BLaER1 treated with 17β-estradiol and CSF1 and Interleukin-3, amounts not matched to agents 10 nM and 100 nM (cell line): ENCODE results near the gene ARSG.
"Not testable (repeated sequence)": the region's sequence is repeated elsewhere in the genome, so short reads cannot be mapped to it uniquely, and the experiment has no call there.

ENCODE experiments used
- H3K27ac ChIP-seq, 11 experiments: shearing (Covaris generic); formaldehyde crosslinking; 2 replicates each; pipeline ENCODE4 v1.8.1; 2022
- H3K27me3 ChIP-seq, 11 experiments: shearing (Covaris generic); formaldehyde crosslinking; 2 replicates each; pipeline ENCODE4 v1.8.1; 2022
- H3K36me3 ChIP-seq, 11 experiments: shearing (Covaris generic); formaldehyde crosslinking; 2 replicates each; pipeline ENCODE4 v1.8.1; 2022
- H3K4me1 ChIP-seq, 10 experiments: shearing (Covaris generic); formaldehyde crosslinking; 2 replicates each; pipeline ENCODE4 v1.8.1; 2022
- H3K4me2 ChIP-seq, 11 experiments: shearing (Covaris generic); formaldehyde crosslinking; 2 replicates each; pipeline ENCODE4 v1.8.1; 2022
- H3K4me3 ChIP-seq, 10 experiments: shearing (Covaris generic); formaldehyde crosslinking; 2 replicates each; pipeline ENCODE4 v1.8.1; 2022
- H3K9ac ChIP-seq, 11 experiments: shearing (Covaris generic); formaldehyde crosslinking; 2 replicates each; pipeline ENCODE4 v1.8.1; 2022
- H3K9me3 ChIP-seq, 11 experiments: shearing (Covaris generic); formaldehyde crosslinking; replicated peaks in 1 of 11; 2 replicates each; pipeline ENCODE4 v1.8.1; 2022
- H4K20me1 ChIP-seq, 11 experiments: shearing (Covaris generic); formaldehyde crosslinking; 2 replicates each; pipeline ENCODE4 v1.8.1; 2022
- Cebpa-rat ChIP-seq, 11 experiments: shearing (Covaris generic); IDR thresholded peaks; 2 replicates each; pipeline ENCODE4 v1.8.1; 2022

Gene ARSG

DNA sequence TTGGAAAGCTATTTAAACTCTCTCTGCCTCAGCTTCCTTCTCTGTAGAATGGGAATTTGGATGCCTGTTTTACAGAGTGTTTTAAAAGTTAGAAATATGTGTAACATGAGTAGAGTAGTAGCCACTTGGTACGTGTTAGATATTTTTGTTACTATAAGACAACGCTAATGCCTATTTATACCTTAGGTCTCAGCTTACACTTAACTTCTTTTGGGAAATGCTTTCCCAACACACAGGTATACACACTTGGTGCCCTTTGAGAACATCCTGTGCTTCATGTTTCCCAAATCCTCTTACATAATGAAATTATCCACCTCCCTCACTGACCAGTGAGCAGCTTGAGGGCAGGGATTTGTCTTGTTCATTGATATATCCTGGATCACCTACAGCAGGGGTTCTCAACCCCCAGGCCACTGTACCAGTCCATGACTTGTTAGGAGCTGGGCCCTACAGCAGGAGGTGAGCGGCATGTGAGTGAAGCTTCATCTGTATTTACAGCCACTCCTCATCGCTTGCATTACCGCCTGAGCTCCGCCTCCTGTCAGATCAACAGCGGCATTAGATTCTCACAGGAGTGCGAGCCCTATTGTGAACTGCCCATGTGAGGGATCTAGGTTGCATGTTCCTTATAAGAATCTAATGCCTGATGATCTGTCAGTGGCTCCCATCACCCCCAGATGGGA lies 33.5 kb downstream of the ARSG start:
- H3K4me3 ChIP-seq: no peak overlapping the region
- H3K9ac ChIP-seq: no peak overlapping the region
- no peaks in the 10 kb centered on the region for H3K27me3 ChIP-seq
- H3K9me3 ChIP-seq: peaks cover 11 to 39% (median 25%) of the 10 kb centered on the region in 11 experiments
- no peaks in the 10 kb centered on the region for H4K20me1 ChIP-seq
- peak overlapping the region in 2 of 11 experiments; percentile 16 to 33; a peak in 4 of 22 replicates for H3K4me2 ChIP-seq
- no peak overlapping the region for H3K27ac ChIP-seq
- H3K4me1 ChIP-seq: peaks cover 4 to 21% (median 11%) of the 10 kb centered on the region in 10 experiments
- no peak for TF ChIP-seq Cebpa-rat (IDR thresholded peaks at IDR 0.05)
- H3K36me3 ChIP-seq: peaks cover 0 to 9% (median 0%) of the 10 kb centered on the region in 11 experiments; a peak in 1 of 22 replicates

DNA sequence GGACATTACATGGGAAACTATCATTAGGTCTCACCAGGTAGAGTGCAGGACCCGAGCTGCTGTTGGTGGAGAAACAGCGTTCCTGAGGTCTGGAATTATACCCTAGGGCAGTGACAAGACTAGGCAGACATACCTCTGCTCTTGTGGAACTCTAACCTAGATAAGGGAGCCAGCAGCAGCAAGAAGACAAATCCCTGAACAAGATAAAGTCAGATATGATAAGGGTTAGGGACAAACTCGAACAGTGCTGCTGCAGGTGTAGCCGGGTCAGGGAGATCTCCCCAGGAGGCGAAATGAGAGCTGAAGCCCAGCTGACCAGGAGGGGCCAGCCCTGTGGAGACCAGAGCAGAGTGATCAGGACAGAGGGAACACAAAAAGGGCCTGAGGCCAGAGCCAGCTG lies 34.7 kb downstream of the ARSG start:
- Histone ChIP-seq H3K9ac (no peak overlapping the region), H3K9me3 (peaks cover 23 to 51% (median 37%) of the 10 kb centered on the region in 11 experiments), H3K36me3 (peaks cover 0 to 9% (median 0%) of the 10 kb centered on the region in 11 experiments; a peak in 1 of 22 replicates), H4K20me1 (no peaks in the 10 kb centered on the region), H3K4me3 (no peak overlapping the region), H3K4me2 (no peak overlapping the region), H3K27me3 (no peaks in the 10 kb centered on the region), H3K4me1 (peaks cover 0 to 10% (median 2%) of the 10 kb centered on the region in 10 experiments; a peak in 7 of 20 replicates), H3K27ac (no peak overlapping the region)
- TF ChIP-seq Cebpa-rat (IDR thresholded peaks at IDR 0.05): no peak

DNA sequence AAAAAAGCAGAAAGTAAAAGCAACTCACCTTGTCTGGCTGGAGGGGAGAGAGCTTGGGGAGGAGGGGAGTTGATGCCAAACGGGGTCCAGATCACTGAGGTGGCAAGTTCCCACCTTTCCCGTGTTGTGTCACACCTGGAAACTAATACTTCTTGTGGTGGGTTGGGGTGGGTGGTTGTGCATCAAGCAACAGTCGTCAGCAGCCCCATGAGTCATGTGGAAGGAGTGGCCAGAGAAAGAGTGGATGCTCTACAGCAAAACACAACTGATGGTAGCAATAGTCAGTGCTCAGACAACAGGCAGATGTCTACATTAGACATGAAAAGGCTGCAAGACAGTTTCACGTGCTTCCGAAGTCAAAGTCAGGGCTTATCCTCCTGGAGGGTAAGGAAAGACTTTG lies 35.4 kb downstream of the ARSG start:
- Histone ChIP-seq H3K4me3 (no peak overlapping the region), H3K27me3 (no peaks in the 10 kb centered on the region), H3K9ac (no peak overlapping the region), H3K4me1 (peaks cover 0 to 10% (median 2%) of the 10 kb centered on the region in 10 experiments; a peak in 7 of 20 replicates), H3K4me2 (no peak overlapping the region; a peak in 1 of 22 replicates), H4K20me1 (no peaks in the 10 kb centered on the region), H3K27ac (no peak overlapping the region), H3K9me3 (peaks cover 30 to 58% (median 44%) of the 10 kb centered on the region in 11 experiments), H3K36me3 (peaks cover 0 to 9% (median 0%) of the 10 kb centered on the region in 11 experiments; a peak in 1 of 22 replicates)
- TF ChIP-seq Cebpa-rat (IDR thresholded peaks at IDR 0.05): no peak

DNA sequence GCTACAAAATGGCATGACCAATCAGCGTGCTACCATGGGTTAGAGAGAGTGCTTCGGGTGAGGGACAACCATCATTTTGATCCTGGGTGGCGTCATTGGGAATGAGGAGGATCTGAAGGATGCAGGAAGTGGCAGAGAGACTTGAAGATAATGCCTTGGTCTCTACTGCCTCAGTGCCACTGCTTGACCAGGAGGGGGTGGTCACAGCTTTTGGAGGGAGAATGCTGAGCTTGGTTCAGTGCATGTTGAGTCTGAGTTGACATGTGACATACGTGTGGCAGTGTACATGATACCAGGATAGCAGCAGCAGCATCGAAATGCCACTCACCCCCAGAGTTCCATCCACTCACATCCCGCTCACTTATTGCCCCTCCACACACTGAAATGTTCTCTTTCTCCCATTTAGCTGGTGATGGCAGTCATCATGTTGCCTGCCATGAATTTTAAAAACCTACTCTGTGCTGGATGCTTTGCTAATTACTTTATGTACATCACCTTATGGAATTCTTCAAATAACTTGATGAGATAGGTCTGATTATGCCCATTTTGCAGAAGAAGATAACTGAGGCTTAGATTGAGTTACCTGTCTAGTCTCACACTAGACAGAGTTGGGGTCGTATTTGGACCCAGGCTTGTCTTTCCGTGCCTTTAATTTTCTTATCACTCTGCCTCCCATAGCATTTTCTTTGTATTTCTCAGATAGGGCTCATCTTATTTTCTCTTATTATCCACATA lies 36.7 kb downstream of the ARSG start:
- Histone ChIP-seq H3K27me3 (no peaks in the 10 kb centered on the region), H3K9ac (no peak overlapping the region), H3K36me3 (peaks cover 0 to 9% (median 0%) of the 10 kb centered on the region in 11 experiments; a peak in 1 of 22 replicates), H3K9me3 (peaks cover 43 to 71% (median 57%) of the 10 kb centered on the region in 11 experiments), H3K4me3 (no peak overlapping the region), H3K4me1 (peaks cover 0 to 10% (median 2%) of the 10 kb centered on the region in 10 experiments; a peak in 7 of 20 replicates), H3K27ac (no peak overlapping the region), H4K20me1 (no peaks in the 10 kb centered on the region), H3K4me2 (no peak overlapping the region)
- TF ChIP-seq Cebpa-rat (IDR thresholded peaks at IDR 0.05): no peak

DNA sequence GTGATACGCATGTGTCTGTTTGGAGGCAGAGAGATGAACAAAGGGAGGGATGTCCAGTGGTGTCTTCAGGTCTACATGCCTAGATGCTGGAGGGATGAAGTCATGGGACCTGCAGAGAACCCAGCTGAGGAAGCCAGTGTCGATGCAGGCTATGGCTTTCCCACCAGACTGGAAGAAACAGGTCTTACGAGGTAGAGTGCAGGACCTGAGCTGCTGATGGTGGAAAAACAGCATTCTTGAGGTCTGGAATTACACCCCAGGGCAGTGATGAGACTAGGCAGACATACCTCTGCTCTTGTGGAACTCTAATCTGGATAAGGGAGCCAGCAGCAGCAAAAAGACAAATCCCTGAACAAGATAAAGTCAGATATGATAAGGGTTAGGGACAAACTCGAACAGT lies 37.4 kb downstream of the ARSG start:
- Histone ChIP-seq H3K4me2 (no peak overlapping the region), H3K36me3 (peaks cover 0 to 10% (median 0%) of the 10 kb centered on the region in 11 experiments; a peak in 2 of 22 replicates), H3K9ac (no peak overlapping the region), H3K9me3 (peaks cover 47 to 74% (median 62%) of the 10 kb centered on the region in 11 experiments), H3K27ac (no peak overlapping the region), H3K4me3 (no peak overlapping the region), H3K4me1 (peaks cover 0 to 9% (median 2%) of the 10 kb centered on the region in 10 experiments; a peak in 7 of 20 replicates), H3K27me3 (no peaks in the 10 kb centered on the region), H4K20me1 (no peaks in the 10 kb centered on the region)
- no peak for TF ChIP-seq Cebpa-rat (IDR thresholded peaks at IDR 0.05)

DNA sequence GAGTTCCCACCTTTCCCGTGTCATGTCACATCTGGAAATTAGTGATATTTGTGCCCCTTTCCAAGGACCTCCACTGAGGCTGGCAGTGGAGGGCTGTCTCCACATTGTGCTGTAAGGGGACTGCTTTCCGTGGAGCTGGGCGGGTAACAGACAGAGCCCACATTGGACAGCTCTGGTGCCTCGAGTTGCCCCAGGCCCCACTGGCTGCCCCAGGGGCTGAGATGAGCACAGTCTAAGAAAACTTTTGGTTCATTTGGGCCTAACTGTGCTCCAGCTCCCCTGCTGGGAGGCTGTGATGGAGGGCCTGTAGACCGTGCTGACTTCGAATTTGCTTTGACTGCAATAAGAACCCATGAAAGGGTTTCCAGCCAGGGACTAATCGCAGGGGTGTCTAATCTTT lies 38.0 kb downstream of the ARSG start:
- H3K9ac ChIP-seq: no peak overlapping the region
- no peaks in the 10 kb centered on the region for H3K27me3 ChIP-seq
- peaks cover 0 to 6% (median under 1%) of the 10 kb centered on the region in 10 experiments; a peak in 7 of 20 replicates for H3K4me1 ChIP-seq
- TF ChIP-seq Cebpa-rat (IDR thresholded peaks at IDR 0.05): no peak
- no peak overlapping the region; a peak in 1 of 22 replicates for H3K27ac ChIP-seq
- H3K9me3 ChIP-seq: peaks cover 51 to 74% (median 67%) of the 10 kb centered on the region in 11 experiments
- H3K4me3 ChIP-seq: no peak overlapping the region
- no peaks in the 10 kb centered on the region for H4K20me1 ChIP-seq
- no peak overlapping the region for H3K4me2 ChIP-seq
- peaks cover 0 to 10% (median 0%) of the 10 kb centered on the region in 11 experiments; a peak in 3 of 22 replicates for H3K36me3 ChIP-seq

DNA sequence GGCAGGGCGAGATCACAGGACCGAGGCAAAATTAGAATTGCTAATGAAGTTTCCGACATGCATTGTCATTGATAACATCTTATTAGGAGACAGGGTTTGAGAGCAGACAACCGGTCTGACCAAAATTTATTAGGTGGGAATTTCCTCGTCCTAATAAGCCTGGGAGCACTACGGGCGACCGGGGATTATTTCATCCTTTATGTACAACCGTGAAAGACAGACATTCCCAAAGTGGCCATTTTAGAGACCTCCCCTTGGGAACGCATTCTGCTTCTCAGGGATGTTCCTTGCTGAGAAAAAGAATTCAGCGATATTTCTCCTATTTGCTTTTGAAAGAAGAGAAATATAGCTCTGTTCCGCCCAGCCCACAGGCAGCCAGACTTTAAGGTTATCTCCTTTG lies 40.6 kb downstream of the ARSG start:
- peaks cover 50 to 75% (median 62%) of the 10 kb centered on the region in 11 experiments for H3K9me3 ChIP-seq
- not testable (repeated sequence) for H3K27me3 ChIP-seq

DNA sequence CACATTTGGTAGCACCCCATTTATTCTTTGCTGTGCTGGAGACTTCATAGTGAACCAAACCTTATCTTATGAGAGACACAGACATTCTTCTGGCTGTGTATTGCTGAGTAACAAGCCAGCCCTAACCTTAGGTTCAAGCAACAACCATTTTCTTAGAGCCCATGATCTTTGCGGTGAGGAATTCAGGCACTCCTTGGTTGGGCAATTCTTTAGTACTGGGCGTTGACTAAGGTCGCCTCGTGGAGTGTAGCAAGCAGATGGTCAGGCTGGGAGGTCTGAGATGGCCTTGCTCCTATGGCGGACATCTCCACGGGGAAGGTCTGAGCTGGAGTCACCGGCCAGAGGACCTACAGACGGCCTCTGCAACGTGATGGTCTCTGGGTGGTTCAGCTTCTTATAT lies 43.1 kb downstream of the ARSG start:
- Histone ChIP-seq H3K27me3 (no peaks in the 10 kb centered on the region), H3K9me3 (peaks cover 50 to 62% (median 57%) of the 10 kb centered on the region in 11 experiments), H3K36me3 (peaks cover 0 to 7% (median 0%) of the 10 kb centered on the region in 11 experiments; a peak in 3 of 22 replicates), H3K27ac (no peak overlapping the region), H3K4me3 (no peak overlapping the region), H3K4me1 (no peaks in the 10 kb centered on the region), H3K4me2 (no peak overlapping the region), H4K20me1 (no peaks in the 10 kb centered on the region), H3K9ac (no peak overlapping the region)
- no peak for TF ChIP-seq Cebpa-rat (IDR thresholded peaks at IDR 0.05)

More for the DNA sequence above, 40.6 kb downstream of the ARSG start:
- not testable (repeated sequence) for H3K4me2 ChIP-seq, H3K9ac ChIP-seq, H3K4me1 ChIP-seq, H3K27ac ChIP-seq, H4K20me1 ChIP-seq, H3K36me3 ChIP-seq, H3K4me3 ChIP-seq

DNA sequence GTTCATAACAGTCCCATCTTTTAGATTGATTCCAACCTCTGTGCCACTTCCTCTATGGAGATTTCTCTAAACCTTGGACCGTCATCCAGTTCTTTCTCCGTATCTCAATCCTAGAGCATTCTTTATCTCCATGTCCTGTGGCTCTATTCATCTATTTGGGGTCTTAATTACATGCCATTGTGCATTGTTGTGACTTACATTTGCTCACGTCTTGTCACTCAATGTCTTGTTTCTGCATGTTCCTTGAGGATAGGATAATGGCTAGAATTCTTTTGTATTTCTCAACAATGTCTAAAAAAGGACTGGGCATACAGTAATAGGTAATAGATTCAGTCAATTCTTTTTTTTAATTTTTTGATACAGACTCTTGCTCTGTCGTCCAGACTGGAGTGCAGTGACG lies 50.2 kb downstream of the ARSG start:
- Histone ChIP-seq H3K27ac (no peak overlapping the region), H3K36me3 (no peaks in the 10 kb centered on the region), H3K27me3 (peaks cover 0 to 11% (median 0%) of the 10 kb centered on the region in 11 experiments; a peak in 2 of 22 replicates), H3K4me3 (no peak overlapping the region), H3K4me1 (peaks cover 34 to 55% (median 44%) of the 10 kb centered on the region in 10 experiments), H4K20me1 (no peaks in the 10 kb centered on the region), H3K9ac (no peak overlapping the region), H3K4me2 (peak overlapping the region in 3 of 11 experiments; percentile 10 to 28 (median 10); a peak in 3 of 22 replicates), H3K9me3 (no peaks in the 10 kb centered on the region)
- TF ChIP-seq Cebpa-rat (IDR thresholded peaks at IDR 0.05): no peak
